IMR-90 (cell line): Measurements from ENCODE around the gene TBXAS1.

Source experiments
- BHLHE40 ChIP-seq: fragments of 150-350 bp; IDR thresholded peaks from 2 replicates; pipeline ENCODE4 v1.6.1; 2016; ENCODE audit warnings: mild to moderate bottlenecking, low read depth, low read length
- CEBPB ChIP-seq: IDR thresholded peaks from 2 replicates; pipeline ENCODE4 v1.6.1; 2012; ENCODE audit warnings: low read depth, low read length, improper control_type of control experiment
- CHD1 ChIP-seq: IDR thresholded peaks from 2 replicates; pipeline ENCODE4 v1.6.1; 2012; ENCODE audit warnings: low read depth, low read length, improper control_type of control experiment
- FOS ChIP-seq: fragments of 150-350 bp; IDR thresholded peaks from 2 replicates; pipeline ENCODE4 v1.6.1; 2016; ENCODE audit warnings: low read depth, low read length
- POLR2A ChIP-seq: IDR thresholded peaks from 2 replicates; pipeline ENCODE4 v1.6.1; 2012; ENCODE audit warnings: mild to moderate bottlenecking, low read depth, low read length
- RAD21 ChIP-seq: IDR thresholded peaks from 2 replicates; pipeline ENCODE4 v1.6.1; 2012; ENCODE audit warnings: low read length, improper control_type of control experiment
- RFX5 ChIP-seq: IDR thresholded peaks from 2 replicates; pipeline ENCODE4 v1.8.0; 2012; ENCODE audit warnings: low read depth, mild to moderate bottlenecking, low read length, moderate library complexity
- SMC3 ChIP-seq: fragments of 150-350 bp; IDR thresholded peaks from 2 replicates; pipeline ENCODE4 v1.6.1; 2016; ENCODE audit warnings: low read depth, mild to moderate bottlenecking, antibody characterized with exemption, low read length, moderate library complexity
- TF ChIP-seq, protein P1 (sequence below): conservative IDR thresholded peaks from 2 replicates; pipeline ENCODE4 v1.5.1; 2012; ENCODE audit warnings: mild to moderate bottlenecking, low read depth, low read length, improper control_type of control experiment

DNA sequence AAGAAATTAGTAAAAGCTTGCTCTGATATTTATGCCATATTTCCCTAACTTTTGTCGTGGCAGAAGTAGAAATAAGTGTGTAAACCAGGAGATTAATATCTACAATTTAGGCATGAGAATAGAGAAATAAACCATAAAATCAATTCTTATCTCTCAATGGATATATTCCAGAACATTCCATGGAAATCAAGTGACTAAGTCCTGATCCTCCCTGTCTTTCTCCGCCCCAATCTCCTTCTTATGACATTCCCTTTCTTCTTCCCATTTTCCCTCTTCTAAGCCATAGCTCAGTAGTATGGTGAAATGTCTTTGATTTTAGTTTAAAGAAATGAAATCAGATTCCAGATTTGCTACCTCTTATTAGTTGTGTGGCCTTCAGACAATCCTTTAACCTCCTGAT is 88.8 kb downstream of the TBXAS1 start:
- TF ChIP-seq RAD21 (no peak), SMC3 (no peak), CEBPB (no peak), POLR2A (no peak), CHD1 (no peak), BHLHE40 (no peak), FOS (no peak), RFX5 (no peak)
- TF ChIP-seq, protein P1, sequence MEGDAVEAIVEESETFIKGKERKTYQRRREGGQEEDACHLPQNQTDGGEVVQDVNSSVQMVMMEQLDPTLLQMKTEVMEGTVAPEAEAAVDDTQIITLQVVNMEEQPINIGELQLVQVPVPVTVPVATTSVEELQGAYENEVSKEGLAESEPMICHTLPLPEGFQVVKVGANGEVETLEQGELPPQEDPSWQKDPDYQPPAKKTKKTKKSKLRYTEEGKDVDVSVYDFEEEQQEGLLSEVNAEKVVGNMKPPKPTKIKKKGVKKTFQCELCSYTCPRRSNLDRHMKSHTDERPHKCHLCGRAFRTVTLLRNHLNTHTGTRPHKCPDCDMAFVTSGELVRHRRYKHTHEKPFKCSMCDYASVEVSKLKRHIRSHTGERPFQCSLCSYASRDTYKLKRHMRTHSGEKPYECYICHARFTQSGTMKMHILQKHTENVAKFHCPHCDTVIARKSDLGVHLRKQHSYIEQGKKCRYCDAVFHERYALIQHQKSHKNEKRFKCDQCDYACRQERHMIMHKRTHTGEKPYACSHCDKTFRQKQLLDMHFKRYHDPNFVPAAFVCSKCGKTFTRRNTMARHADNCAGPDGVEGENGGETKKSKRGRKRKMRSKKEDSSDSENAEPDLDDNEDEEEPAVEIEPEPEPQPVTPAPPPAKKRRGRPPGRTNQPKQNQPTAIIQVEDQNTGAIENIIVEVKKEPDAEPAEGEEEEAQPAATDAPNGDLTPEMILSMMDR, result no peak
